ENCODE data around the gene ZNF282.

The ZNF282 gene

GRCh38 chr7:149198161-149198816, 2.9 kb downstream of the ZNF282 start:
- DNase-seq (no peak), ATAC-seq (replicated peaks) (no peak)
- Mint-ChIP-seq H3K36me3 (ENCODE audit: insufficient read depth) (peaks cover 35% of the 10 kb centered on the region), H3K4me3 (no peak overlapping the region), H3K27me3 (no peaks in the 10 kb centered on the region), H3K4me1 (ENCODE audit: low read depth in 2 of 2) (peaks cover 30 to 37% of the 10 kb centered on the region in 2 donors), H3K9me3 (no peaks in the 10 kb centered on the region), H3K27ac (peak overlapping the region in 1 of 2 donors; percentile 69)

- DNase-seq = no peak
- no peaks in the 10 kb centered on the region for H3K27me3 Mint-ChIP-seq
- H3K27ac Mint-ChIP-seq = peak overlapping the region; percentile 5 to 69
- H3K4me3 Mint-ChIP-seq = no peak overlapping the region
- peaks cover 31 to 44% of the 10 kb centered on the region in 2 donors for H3K4me1 Mint-ChIP-seq (ENCODE audit: low read depth in 2 of 2)
- H3K36me3 Mint-ChIP-seq (ENCODE audit: insufficient read depth) = peaks cover 43% of the 10 kb centered on the region
- H3K9me3 Mint-ChIP-seq = no peaks in the 10 kb centered on the region
- ATAC-seq (replicated peaks) = no peak
Observed at GRCh38 chr7:149199234-149199995, 4.1 kb downstream of the ZNF282 start.

GRCh38 chr7:149202831-149203231, 7.5 kb downstream of the ZNF282 start:
- Mint-ChIP-seq H3K4me1 (ENCODE audit: low read depth in 2 of 2) (peaks cover 23 to 24% of the 10 kb centered on the region in 2 donors), H3K4me3 (no peak overlapping the region), H3K27ac (no peak overlapping the region), H3K9me3 (no peaks in the 10 kb centered on the region), H3K27me3 (no peaks in the 10 kb centered on the region), H3K36me3 (ENCODE audit: insufficient read depth) (peaks cover 48% of the 10 kb centered on the region)
- ATAC-seq (replicated peaks) (no peak), DNase-seq (no peak)

- DNase-seq (no peak), ATAC-seq (replicated peaks) (no peak)
- no peak overlapping the region for H3K4me3 Mint-ChIP-seq
- peaks cover 23 to 26% of the 10 kb centered on the region in 2 donors for H3K4me1 Mint-ChIP-seq (ENCODE audit: low read depth in 2 of 2)
- no peaks in the 10 kb centered on the region for H3K9me3 Mint-ChIP-seq
- H3K36me3 Mint-ChIP-seq (ENCODE audit: insufficient read depth) = peaks cover 56% of the 10 kb centered on the region
- H3K27ac Mint-ChIP-seq = no peak overlapping the region
- H3K27me3 Mint-ChIP-seq = no peaks in the 10 kb centered on the region
Observed at GRCh38 chr7:149205690-149206381, 10.5 kb downstream of the ZNF282 start.

GRCh38 chr7:149207324-149208035, 12.1 kb downstream of the ZNF282 start:
- ATAC-seq (replicated peaks) (no peak), DNase-seq (no peak)
- Mint-ChIP-seq H3K27ac (peak overlapping the region in 1 of 2 donors; percentile 49), H3K9me3 (no peaks in the 10 kb centered on the region), H3K4me1 (ENCODE audit: low read depth in 2 of 2) (peaks cover 16 to 17% of the 10 kb centered on the region in 2 donors), H3K4me3 (no peak overlapping the region), H3K27me3 (no peaks in the 10 kb centered on the region), H3K36me3 (ENCODE audit: insufficient read depth) (peaks cover 48% of the 10 kb centered on the region)

GRCh38 chr7:149209518-149210269, 14.3 kb downstream of the ZNF282 start:
- Mint-ChIP-seq H3K4me3 (no peak overlapping the region), H3K36me3 (ENCODE audit: insufficient read depth) (peaks cover 51% of the 10 kb centered on the region)
- DNase-seq = peak; percentile 40 to 51 (median 47)

GRCh38 chr7:149210551-149210950, 15.2 kb downstream of the ZNF282 start:
- no peak for DNase-seq
- Mint-ChIP-seq H3K9me3 (no peaks in the 10 kb centered on the region), H3K27me3 (no peaks in the 10 kb centered on the region), H3K4me1 (ENCODE audit: low read depth in 2 of 2) (peaks cover 9 to 11% of the 10 kb centered on the region in 2 donors), H3K36me3 (ENCODE audit: insufficient read depth) (peaks cover 55% of the 10 kb centered on the region), H3K27ac (peak overlapping the region in 1 of 2 donors; percentile 73), H3K4me3 (no peak overlapping the region)
- no peak for ATAC-seq (replicated peaks)

More at GRCh38 chr7:149209518-149210269, 14.3 kb downstream of the ZNF282 start:
- Mint-ChIP-seq H3K27ac (peak overlapping the region in 1 of 2 donors; percentile 73), H3K4me1 (ENCODE audit: low read depth in 2 of 2) (peaks cover 9 to 13% of the 10 kb centered on the region in 2 donors), H3K9me3 (no peaks in the 10 kb centered on the region), H3K27me3 (no peaks in the 10 kb centered on the region)
- peak; percentile 90 for ATAC-seq (replicated peaks)

GRCh38 chr7:149214020-149214720, 18.8 kb downstream of the ZNF282 start:
- Mint-ChIP-seq H3K27me3 (no peaks in the 10 kb centered on the region), H3K4me1 (ENCODE audit: low read depth in 2 of 2) (peaks cover 7 to 12% of the 10 kb centered on the region in 2 donors), H3K4me3 (no peak overlapping the region), H3K27ac (no peak overlapping the region), H3K36me3 (ENCODE audit: insufficient read depth) (peaks cover 57% of the 10 kb centered on the region), H3K9me3 (no peaks in the 10 kb centered on the region)
- DNase-seq (no peak), ATAC-seq (replicated peaks) (no peak)

GRCh38 chr7:149216402-149216801, 21.1 kb downstream of the ZNF282 start:
- Mint-ChIP-seq H3K27ac (peak overlapping the region in 1 of 2 donors; percentile 17), H3K27me3 (no peaks in the 10 kb centered on the region), H3K4me1 (ENCODE audit: low read depth in 2 of 2) (peaks cover 2 to 4% of the 10 kb centered on the region in 2 donors), H3K9me3 (no peaks in the 10 kb centered on the region), H3K4me3 (no peak overlapping the region), H3K36me3 (ENCODE audit: insufficient read depth) (peaks cover 58% of the 10 kb centered on the region)
- no peak for DNase-seq
- ATAC-seq (replicated peaks) = no peak

- Mint-ChIP-seq H3K27ac (peak overlapping the region; percentile 45 to 51), H3K27me3 (no peaks in the 10 kb centered on the region), H3K4me1 (ENCODE audit: low read depth in 2 of 2) (peaks cover 2 to 4% of the 10 kb centered on the region in 2 donors), H3K4me3 (no peak overlapping the region), H3K9me3 (no peaks in the 10 kb centered on the region), H3K36me3 (ENCODE audit: insufficient read depth) (peaks cover 50% of the 10 kb centered on the region)
- DNase-seq (no peak), ATAC-seq (replicated peaks) (no peak)
Observed at GRCh38 chr7:149217570-149217969, 22.2 kb downstream of the ZNF282 start.

GRCh38 chr7:149218469-149219420, 23.4 kb downstream of the ZNF282 start:
- no peak for ATAC-seq (replicated peaks)

More at GRCh38 chr7:149218469-149219420, 23.4 kb downstream of the ZNF282 start:
- no peak overlapping the region for H3K4me3 Mint-ChIP-seq
- H3K27me3 Mint-ChIP-seq = no peaks in the 10 kb centered on the region
- H3K36me3 Mint-ChIP-seq (ENCODE audit: insufficient read depth) = peaks cover 45% of the 10 kb centered on the region
- H3K27ac Mint-ChIP-seq = peak overlapping the region; percentile 63 to 71
- peaks cover 2 to 4% of the 10 kb centered on the region in 2 donors for H3K4me1 Mint-ChIP-seq (ENCODE audit: low read depth in 2 of 2)
- DNase-seq = no peak
- no peaks in the 10 kb centered on the region for H3K9me3 Mint-ChIP-seq

Measured in effector memory CD8-positive, alpha-beta T cell (primary cell).